ENCODE data around the gene PI4KA. TPM values are rescaled to one million over a fixed set of nuclear protein-coding genes. Genes with fewer than 3 reads are reported as not detected.

Gene PI4KA
- total RNA-seq, 1 donor from 2014 or later: 41.6 TPM

DNA sequence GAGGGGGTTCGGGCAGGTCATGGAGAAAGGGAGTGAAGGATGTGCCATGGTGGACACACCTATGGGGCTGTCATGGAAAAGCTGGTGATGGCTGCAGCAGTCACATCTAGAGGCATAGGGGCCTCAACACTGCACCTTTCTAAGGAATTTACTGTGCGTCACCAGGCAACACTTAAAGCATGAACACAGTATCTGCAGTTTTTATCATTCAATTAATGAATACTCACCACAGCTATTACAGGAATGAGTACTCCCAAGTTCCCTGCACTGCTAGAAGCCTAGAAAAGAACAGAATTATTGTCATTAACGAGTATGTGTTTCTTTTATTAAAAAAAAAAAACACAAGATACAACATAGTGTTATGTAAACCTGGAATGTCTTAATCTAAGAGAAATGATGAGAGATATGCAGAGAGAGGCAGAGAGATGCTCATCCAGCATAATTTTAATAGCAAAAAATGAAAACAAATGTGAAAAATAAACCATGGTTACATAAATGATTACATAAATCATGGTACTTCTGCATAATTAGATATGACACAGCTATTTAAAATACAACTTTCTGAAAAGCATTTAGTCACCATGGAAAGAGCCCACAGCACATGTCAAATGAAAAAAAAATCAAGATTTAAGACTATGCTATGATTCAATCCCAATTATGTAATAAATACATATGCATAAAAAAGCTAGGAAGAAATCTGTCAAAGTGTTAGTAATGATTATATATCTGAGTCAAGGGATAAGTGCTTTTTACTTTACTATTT lies 65.5 kb downstream of the PI4KA start:
- DNase-seq: no peak

- no peak for DNase-seq
These were observed 66.2 kb downstream of the PI4KA start for GRCh38 chr22:20792221-20792965.

DNA sequence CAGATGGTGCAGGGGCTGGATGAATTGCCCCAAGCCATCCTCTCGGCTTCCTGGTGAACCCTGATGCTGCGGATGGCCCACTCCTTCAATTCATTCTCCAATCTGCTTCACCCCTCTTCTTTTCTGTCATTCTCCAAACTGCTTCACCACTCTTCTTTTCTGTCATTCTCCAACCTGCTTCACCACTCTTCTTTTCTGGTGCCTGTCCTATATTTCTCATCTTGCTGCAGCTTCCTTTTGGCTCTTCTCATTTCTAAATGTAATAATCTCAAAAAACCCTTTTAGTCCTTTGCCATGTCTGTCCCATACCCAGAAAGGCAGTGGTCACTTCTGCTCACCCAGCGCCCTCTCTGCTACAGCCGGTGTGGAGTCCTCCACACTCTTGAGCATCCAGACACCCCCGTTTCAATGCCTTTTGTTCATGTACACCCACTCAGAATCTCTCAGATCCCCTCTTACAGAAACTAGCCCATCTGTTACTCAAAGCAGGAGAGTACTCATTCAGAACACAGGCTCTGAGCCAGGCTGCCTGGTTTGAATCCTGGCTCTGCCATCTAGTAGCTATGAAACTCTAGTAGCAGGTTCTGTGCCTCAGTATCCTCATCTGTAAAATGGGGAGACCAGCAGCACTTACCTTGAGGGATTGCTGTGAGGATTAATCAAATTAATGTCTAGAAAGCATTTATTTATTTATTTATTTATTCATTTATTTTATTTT lies 69.8 kb downstream of the PI4KA start:
- no peak for DNase-seq

DNA sequence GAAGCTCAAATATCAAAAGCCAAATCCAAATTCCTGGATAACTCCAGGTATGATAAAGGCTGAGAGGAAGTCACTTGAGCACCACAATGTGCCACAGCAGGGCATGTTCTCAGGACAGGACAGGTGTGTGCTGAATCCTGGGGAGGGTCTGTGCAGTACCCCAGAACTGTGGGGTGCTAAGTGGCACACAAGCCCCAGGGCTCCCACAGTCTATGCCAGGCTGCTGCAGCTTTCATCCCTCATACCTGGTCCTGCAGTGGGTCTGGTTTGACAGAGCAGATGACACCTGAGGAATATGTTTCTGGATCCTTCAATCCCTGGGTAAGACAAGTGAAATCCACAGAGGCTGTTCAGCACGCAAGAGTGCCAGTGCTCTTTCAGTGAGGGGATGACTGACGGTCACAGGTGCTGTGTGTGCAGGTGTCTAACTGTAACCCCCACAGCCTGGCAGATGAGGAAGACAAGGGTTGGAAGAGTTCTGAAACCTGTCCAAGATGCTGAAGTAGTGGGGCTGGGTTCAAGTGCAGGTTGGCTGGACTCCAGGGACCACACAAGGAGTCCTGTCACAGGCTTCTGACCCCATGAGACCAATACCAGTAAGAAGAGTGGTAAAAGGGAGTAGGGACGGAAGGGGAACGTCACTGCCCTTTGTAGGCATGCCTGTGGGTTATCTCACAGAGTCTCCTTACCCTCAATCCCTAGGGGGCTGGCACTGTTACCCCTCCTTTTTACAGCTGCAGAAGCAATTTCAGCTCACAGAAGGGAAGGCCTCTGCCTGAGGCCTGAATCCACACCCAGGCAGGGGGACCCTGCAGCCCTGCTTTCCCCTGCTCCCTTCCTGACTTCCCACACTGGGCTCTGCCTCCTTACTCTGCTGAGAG lies 70.6 kb downstream of the PI4KA start:
- DNase-seq: no peak

GRCh38 chr22:20787223-20787622 lies 71.4 kb downstream of the PI4KA start:
- no peak for DNase-seq

DNA sequence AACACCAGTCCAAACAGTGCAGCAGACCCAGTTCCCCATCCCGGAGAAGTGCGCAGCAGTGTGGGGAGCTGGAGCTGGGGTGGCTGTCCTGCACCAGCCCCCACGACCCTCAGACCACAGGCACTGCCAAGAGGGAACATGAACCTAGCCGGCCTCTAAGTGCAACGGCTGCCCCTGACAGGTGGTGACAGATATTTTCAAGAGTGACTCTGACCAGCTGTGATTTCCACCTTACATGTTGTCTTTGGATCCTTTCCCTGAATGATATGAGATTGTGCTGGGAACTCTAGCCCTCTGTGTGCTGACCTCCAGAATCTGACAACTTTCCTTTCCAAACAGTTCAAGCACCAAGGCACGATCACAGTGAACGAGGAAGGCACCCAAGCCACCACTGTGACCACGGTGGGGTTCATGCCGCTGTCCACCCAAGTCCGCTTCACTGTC lies 72.1 kb downstream of the PI4KA start:
- DNase-seq: no peak

GRCh38 chr22:20786048-20786447 lies 72.6 kb downstream of the PI4KA start:
- DNase-seq: no peak

DNA sequence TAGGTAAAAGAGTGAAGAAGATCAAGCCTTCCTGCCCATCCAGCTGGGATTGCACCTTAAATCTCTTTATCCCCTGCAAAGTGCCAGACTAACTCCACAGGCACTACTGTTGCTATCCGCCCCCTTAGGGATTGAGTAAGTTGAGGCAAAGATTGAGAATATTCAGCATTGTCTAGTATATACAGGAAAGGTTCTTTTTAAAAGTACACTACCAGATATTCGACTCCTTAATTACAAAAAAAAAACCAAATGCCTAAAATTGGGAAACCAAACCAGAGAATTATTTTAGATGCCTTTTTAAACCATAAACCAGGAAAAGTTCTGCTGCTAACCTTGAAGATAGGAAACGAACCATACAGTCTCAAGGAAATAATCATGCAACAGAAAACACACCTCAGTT lies 73.2 kb downstream of the PI4KA start:
- no peak for DNase-seq

- DNase-seq: no peak
These were observed 74.5 kb downstream of the PI4KA start for GRCh38 chr22:20783844-20784723.

GRCh38 chr22:20783300-20783673 lies 75.3 kb downstream of the PI4KA start:
- no peak for DNase-seq

GRCh38 chr22:20782596-20783299 lies 75.9 kb downstream of the PI4KA start:
- DNase-seq: no peak

- DNase-seq: no peak
These were observed 76.5 kb downstream of the PI4KA start for GRCh38 chr22:20782083-20782482.

DNA sequence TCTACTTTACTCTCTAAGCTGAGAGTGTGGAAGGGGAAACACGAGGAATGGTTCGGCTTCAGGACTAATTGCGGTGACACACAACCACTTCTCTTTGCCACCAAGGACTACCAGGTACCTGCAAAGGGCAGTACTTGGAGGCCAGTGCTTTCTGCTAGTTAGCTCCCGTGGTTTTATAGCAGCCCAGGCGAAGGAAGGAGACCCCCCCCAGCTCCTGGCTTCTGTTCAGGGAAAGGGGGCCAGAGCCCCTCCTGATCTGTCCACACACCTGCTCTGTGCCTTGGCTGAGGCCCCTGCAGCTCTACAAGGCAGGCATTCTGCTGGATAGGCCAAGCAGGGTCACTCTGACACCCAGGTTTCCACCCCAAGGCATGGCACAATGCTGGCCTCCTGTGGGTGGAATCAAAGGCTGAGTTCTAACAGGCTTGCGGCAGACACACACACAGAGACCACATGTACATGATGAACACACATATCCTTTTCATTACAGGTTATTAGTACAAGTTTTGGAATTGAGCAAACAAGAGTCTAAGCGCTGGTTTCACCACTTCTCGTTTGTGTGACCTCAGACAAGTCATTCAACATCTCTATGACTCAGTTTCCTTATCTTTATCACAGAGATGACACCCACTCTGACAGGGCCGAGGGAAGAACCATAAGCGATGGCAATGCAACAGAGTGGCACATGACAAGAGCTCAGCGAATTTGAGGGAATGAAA lies 77.2 kb downstream of the PI4KA start:
- no peak for DNase-seq

GRCh38 chr22:20779818-20780158 lies 78.8 kb downstream of the PI4KA start:
- no peak for DNase-seq

- no peak for DNase-seq
These were observed 79.4 kb downstream of the PI4KA start for GRCh38 chr22:20779014-20779817.

DNA sequence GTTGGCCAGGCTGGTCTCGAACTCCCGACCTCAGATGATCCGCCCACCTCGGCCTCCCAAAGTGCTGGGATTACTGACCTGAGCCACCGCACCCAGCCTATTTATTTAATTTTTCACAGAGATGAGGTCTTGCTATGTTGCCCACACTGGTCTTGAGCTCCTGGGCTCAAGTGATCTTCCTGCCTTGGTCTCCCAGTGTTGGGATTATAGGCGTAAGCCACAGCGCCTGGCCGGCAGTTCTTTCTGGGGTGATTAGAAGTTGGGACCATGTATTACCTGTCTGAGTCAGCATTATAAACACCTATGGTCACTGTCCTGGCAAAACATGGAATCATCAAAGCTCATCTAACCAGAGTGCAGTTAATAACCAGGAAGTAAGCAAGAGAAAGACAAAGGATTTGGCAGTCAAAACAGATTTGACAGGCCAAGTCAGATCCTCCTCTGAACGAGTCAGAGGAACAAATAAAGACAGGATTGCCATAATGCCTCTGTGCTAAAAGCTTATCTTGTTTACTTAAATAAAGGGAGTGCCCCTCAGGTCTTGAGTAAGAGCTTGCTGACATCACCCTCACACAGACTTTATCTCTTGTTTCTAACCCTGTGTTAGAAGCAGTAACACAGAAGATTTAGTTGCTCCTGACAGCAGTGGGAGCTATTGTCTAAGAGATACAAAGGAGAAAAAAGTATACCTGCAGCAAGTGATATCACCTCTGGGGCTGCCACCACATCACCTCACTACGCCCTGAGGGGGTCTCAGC lies 81.0 kb downstream of the PI4KA start:
- DNase-seq: no peak

- DNase-seq: no peak
These were observed 81.8 kb downstream of the PI4KA start for GRCh38 chr22:20776624-20777405.
